GM23248 (cell line): ENCODE results near the gene FAM168A.

Experiments
- EZH2 ChIP-seq: fragments of 200-600 bp; sonication (generic); IDR thresholded peaks from 2 replicates; pipeline ENCODE4 v1.6.1; 2018; ENCODE audit warnings: antibody characterized with exemption, mild to moderate bottlenecking; ENCODE audit not compliant: insufficient read depth, poor library complexity, severe bottlenecking
- EZH2phosphoT487 ChIP-seq: fragments of 200-600 bp; sonication (generic); IDR thresholded peaks from 2 replicates; pipeline ENCODE4 v1.6.1; 2018; ENCODE audit warnings: antibody characterized with exemption, moderate library complexity, mild to moderate bottlenecking, low read depth; ENCODE audit not compliant: insufficient read depth

DNA sequence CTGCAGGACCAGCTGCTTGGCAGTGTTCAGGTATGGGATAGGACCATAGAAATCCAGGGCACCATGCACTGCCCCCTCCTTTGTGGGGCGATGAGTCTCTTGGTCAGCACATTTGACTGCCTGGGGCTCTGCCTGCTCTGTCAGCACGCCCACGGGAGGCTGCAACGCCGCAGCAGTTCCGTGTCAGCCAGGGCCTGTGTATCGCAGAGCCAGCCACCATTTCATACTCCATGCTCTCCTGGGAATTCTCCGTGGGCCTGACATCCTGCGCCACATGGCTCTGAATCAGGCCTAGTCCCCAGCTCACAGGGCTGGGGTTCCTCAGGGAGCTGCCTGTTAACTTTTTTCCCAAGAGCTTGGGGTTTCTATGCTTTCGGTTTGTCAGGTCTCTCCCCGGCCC, 238.6 kb downstream of the FAM168A start:
- TF ChIP-seq EZH2 (no peak), EZH2phosphoT487 (no peak)
